Measurements from ENCODE around the gene HIVEP2.

- no peak for TF ChIP-seq POLR2A (IDR thresholded peaks at IDR 0.05; ENCODE audit: low read depth, low read length)
- no peak for TF ChIP-seq POLR2AphosphoS5 (IDR thresholded peaks at IDR 0.05; ENCODE audit: low read depth, low read length)
- no peak for TF ChIP-seq TAF1 (IDR thresholded peaks at IDR 0.05; ENCODE audit: low read depth, low read length)
Observed at GRCh38 chr6:142914369-142914768, 30.6 kb downstream of the HIVEP2 start.

Data from GM12891 (cell line).